Endometrial microvascular endothelial cells (primary cell): ENCODE measurements around the gene OR4D2. TPM values are rescaled to one million over a fixed set of nuclear protein-coding genes. Genes with fewer than 3 reads are reported as not detected.

ENCODE experiments used
- in situ Hi-C: cut with HindIII; loops from 2 replicates; pipeline ENCODE4 v1.10.0; 2017; ENCODE audit warnings: low sequenced_read_pairs, low pct_unique_long_range_greater_than_20kb; ENCODE audit errors: inconsistent ontology term
- total RNA-seq: library from RNA; depleted of rRNA; stranded (reverse); fragments of >200 nt; gene quantifications from one replicate; pipeline ENCODE4 v1.2.3, GENCODE V29; 2015; ENCODE audit errors: inconsistent ontology term

OR4D2 gene
- total RNA-seq, 1 donor from 2014 or later = not detected

GRCh38 chr17:58202859-58203258 is 36.1 kb downstream of the OR4D2 start:
- in situ Hi-C loops = no loop called here

GRCh38 chr17:58204796-58205195 is 38.0 kb downstream of the OR4D2 start:
- in situ Hi-C loops = no loop called here

GRCh38 chr17:58205936-58206335 is 39.2 kb downstream of the OR4D2 start:
- in situ Hi-C loops = no loop called here

- in situ Hi-C loops = no loop called here
These were observed 40.7 kb downstream of the OR4D2 start for GRCh38 chr17:58207451-58207850.

- in situ Hi-C loops = no loop called here
These were observed 41.6 kb downstream of the OR4D2 start for GRCh38 chr17:58208344-58208743.

- in situ Hi-C loops = no loop called here
These were observed 44.1 kb downstream of the OR4D2 start for GRCh38 chr17:58210922-58211321.

- in situ Hi-C loops = no loop called here
These were observed 48.9 kb downstream of the OR4D2 start for GRCh38 chr17:58215685-58216084.

- in situ Hi-C loops = no loop called here
These were observed 51.0 kb downstream of the OR4D2 start for GRCh38 chr17:58217766-58218165.

GRCh38 chr17:58219007-58219788 is 52.4 kb downstream of the OR4D2 start, which contains the start of gene MKS1:
MKS1 (minus strand) TSS chr17:58219255; CDS start chr17:58219230, 25 bp downstream.
- in situ Hi-C loops = no loop called here

- in situ Hi-C loops = no loop called here
These were observed 53.0 kb downstream of the OR4D2 start for GRCh38 chr17:58219789-58220183.

Other genes starting within 250 kb of the OR4D2 start
- 11.3 TPM for gene CUEDC1, start 211.6 kb upstream of the OR4D2 start, total RNA-seq
- 44.7 TPM for gene VEZF1, start 178.7 kb upstream of the OR4D2 start, total RNA-seq
- 310 TPM for gene SRSF1, start 159.7 kb upstream of the OR4D2 start, total RNA-seq
- gene DYNLL2, start 83.6 kb upstream of the OR4D2 start, total RNA-seq = 10.9 TPM
- not detected for gene OR4D1, start 18.6 kb upstream of the OR4D2 start, total RNA-seq
- gene EPX, start 25.7 kb downstream of the OR4D2 start, total RNA-seq = not detected
- gene MKS1, start 52.3 kb downstream of the OR4D2 start, total RNA-seq = 15.9 TPM
- gene LPO, start 71.6 kb downstream of the OR4D2 start, total RNA-seq = not detected
- not detected for gene MPO, start 114.0 kb downstream of the OR4D2 start, total RNA-seq
- not detected for gene TSPOAP1, start 161.8 kb downstream of the OR4D2 start, total RNA-seq
- gene SUPT4H1, start 185.2 kb downstream of the OR4D2 start, total RNA-seq = 54.6 TPM